Measurements from ENCODE around the gene CARNS1.

CARNS1 gene

DNA sequence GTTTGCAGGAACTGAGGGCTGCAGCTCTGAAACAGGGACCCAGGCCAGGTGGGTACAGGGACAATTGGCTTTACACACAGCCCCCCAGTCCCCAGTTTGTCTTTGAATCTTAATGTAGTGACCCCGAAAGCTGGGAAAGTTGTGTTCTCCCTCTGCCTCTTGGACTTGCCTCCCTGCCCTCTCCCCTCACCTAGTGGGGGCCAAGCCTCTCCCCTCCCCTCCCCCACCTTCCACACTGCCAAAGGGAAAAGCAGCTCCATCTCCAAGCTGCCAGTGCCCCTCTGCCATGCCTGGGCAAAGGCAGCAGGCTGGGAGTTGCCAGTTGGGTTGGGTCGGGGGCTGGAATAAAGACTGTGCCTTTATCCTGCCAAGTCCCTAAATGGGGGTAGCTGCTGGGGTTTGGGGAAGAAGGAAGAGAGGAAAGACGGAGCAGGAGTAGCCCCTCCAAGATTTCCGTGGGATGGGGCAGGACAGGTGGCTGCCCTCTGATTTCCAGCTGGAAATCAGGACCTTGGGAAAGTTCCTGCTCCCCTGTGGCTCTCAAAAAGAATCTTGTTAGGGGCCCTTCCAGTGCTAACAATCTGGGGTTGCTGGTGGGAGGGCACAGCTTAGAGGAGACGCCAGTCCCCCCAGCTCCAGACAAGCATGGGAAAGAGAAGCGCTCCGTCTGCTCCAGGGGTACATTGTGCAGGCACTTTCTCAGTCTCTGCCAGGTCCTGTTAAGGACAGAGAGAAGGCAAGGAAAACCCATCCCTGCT is 39.2 kb upstream of the CARNS1 start:
- Histone ChIP-seq H3K27ac (ENCODE audit: low read length) (no peak overlapping the region), H3K4me1 (ENCODE audit: control insufficient read depth, insufficient read depth, low read length) (peaks cover 27% of the 10 kb centered on the region), H3K9ac (ENCODE audit: low read length in 2 of 2) (no peak overlapping the region)

DNA sequence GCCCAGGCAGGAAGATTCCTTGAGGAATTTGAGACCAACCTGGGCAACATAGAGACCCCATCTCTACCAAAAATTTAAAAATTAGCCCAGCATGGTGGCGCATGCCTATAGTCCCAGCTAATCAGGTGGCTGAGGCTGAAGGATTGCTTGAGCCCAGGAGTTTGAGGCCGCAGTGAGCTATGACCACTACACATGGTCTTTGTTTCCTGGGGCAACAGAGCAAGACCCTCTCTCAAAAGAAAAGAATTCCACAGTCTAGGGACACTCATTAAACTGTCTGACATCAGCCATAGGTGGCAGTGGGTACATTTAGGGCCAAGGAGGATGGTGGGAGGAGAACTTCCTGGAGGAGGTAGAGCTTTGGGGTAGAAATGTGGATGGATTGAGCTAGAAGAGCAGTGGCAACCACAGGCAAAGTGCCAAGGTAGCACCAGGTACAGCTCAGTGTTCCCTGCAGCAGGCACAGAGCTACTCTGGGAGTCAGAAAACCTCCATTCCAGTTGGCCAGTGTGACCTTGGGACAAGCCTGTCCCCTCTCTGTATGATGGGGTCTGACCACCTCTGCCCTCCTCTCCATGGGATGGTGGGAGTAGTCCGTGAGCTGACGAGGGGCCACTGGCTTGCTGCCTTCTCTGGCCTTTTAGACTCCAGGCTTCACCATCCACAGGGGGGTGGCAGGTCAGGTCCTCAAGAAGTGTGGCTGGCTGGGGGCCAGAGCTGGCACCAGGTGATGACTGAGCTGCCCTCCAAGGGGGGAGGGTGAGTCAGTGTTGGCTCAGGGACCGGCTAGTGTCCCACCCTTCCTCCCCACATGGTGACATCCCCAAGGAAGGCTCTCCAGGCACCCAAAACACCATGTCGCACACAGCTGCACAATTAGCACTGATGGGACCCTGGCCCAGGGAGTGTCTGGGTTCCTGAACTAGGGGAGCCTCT is 38.3 kb upstream of the CARNS1 start:
- H3K9ac ChIP-seq (ENCODE audit: low read length in 2 of 2): no peak overlapping the region
- peaks cover 20% of the 10 kb centered on the region for H3K4me1 ChIP-seq (ENCODE audit: control insufficient read depth, insufficient read depth, low read length)
- no peaks in the 10 kb centered on the region for H3K27me3 ChIP-seq (ENCODE audit: control insufficient read depth in 1 of 2, insufficient read depth in 2 of 2, low read length in 2 of 2)
- H3K27ac ChIP-seq (ENCODE audit: low read length): no peak overlapping the region
- no peaks in the 10 kb centered on the region for H3K36me3 ChIP-seq (ENCODE audit: control insufficient read depth in 2 of 2, insufficient read depth in 2 of 2, low read length in 2 of 2)
- no peak overlapping the region for H3K4me3 ChIP-seq (ENCODE audit: low read length in 2 of 2)
- no peaks in the 10 kb centered on the region for H3K9me3 ChIP-seq (ENCODE audit: control insufficient read depth in 2 of 2, low read length in 2 of 2)

More for the DNA sequence above, 39.2 kb upstream of the CARNS1 start:
- H3K36me3 ChIP-seq (ENCODE audit: control insufficient read depth in 2 of 2, insufficient read depth in 2 of 2, low read length in 2 of 2): no peaks in the 10 kb centered on the region
- no peaks in the 10 kb centered on the region for H3K9me3 ChIP-seq (ENCODE audit: control insufficient read depth in 2 of 2, low read length in 2 of 2)
- no peak overlapping the region for H3K4me3 ChIP-seq (ENCODE audit: low read length in 2 of 2)
- H3K27me3 ChIP-seq (ENCODE audit: control insufficient read depth in 1 of 2, insufficient read depth in 2 of 2, low read length in 2 of 2): no peaks in the 10 kb centered on the region

DNA sequence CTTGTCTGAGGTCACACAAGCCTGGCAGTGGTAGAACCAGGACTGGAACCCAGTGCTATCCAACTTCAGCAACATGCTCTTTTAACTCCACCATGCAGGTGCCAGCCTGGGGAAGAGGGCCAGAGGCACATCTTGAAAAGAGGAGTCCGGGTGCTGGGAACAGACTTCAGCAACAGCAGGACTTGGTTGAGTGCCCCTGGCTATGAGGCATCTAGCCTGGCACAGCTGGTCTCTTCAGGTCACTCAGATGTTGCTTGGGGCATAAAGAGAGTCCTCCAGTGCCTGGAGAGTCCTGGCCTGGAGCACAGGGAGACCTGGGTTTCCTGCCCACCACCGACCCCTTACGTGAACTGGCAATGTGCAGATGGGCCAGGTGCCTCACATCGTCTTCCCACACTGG is 36.9 kb upstream of the CARNS1 start:
- Histone ChIP-seq H3K27me3 (ENCODE audit: control insufficient read depth in 1 of 2, insufficient read depth in 2 of 2, low read length in 2 of 2) (no peaks in the 10 kb centered on the region), H3K4me1 (ENCODE audit: control insufficient read depth, insufficient read depth, low read length) (peaks cover 26% of the 10 kb centered on the region), H3K9ac (ENCODE audit: low read length in 2 of 2) (no peak overlapping the region), H3K36me3 (ENCODE audit: control insufficient read depth in 2 of 2, insufficient read depth in 2 of 2, low read length in 2 of 2) (no peaks in the 10 kb centered on the region), H3K9me3 (ENCODE audit: control insufficient read depth in 2 of 2, low read length in 2 of 2) (no peaks in the 10 kb centered on the region), H3K4me3 (ENCODE audit: low read length in 2 of 2) (no peak overlapping the region), H3K27ac (ENCODE audit: low read length) (no peak overlapping the region)

DNA sequence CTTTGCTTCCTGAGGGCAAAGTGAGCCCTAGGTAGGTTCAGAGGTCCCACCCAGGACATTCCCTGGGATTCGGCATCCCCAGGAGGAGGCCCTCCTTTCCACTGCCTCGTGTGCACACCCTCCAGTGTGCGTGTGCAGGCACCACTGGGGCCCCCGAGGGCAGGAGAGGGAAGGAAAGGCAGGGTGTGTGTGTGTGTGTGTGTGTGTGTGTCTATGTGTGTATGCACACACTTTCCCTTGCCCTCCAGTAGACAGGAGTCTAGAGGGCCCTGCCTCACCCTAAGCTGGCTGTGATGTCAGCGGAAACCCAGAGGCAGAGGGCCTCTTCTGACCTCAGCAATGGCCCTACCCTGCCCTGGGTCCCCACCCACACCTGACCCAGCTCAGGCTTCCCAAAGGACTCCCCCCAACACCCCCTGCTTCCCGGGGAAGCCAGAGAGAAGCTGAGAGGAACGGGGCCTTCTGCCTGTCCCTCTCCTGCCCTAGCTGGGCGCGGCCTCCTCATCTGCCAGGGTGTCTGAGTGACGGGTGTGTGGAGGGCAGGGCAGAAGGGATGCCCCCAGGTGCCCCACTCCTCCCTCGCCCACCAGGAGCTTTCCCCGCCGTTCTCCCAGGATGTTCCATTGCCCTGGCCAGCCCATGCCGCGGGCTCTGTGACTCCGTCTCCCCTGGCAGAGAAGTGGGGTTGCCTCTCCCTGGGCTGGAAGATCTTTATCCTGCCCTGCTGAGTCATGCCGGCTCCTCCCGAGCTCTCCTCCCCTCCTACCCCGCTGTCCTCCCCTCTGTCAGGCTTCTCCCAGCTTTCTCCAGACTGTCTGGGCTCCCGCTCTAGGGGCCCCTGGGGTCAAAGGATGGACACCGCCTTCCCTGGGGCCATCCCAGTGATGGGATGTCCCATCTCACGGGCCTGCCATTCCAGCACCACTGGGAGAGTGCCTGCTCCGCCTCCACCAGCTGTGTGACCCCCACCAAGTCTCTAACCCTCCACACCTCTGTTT is 36.1 kb upstream of the CARNS1 start:
- Histone ChIP-seq H3K4me3 (ENCODE audit: low read length in 2 of 2) (no peak overlapping the region), H3K36me3 (ENCODE audit: control insufficient read depth in 2 of 2, insufficient read depth in 2 of 2, low read length in 2 of 2) (no peaks in the 10 kb centered on the region), H3K4me1 (ENCODE audit: control insufficient read depth, insufficient read depth, low read length) (peaks cover 19% of the 10 kb centered on the region), H3K9me3 (ENCODE audit: control insufficient read depth in 2 of 2, low read length in 2 of 2) (no peaks in the 10 kb centered on the region), H3K27ac (ENCODE audit: low read length) (no peak overlapping the region), H3K9ac (ENCODE audit: low read length in 2 of 2) (no peak overlapping the region), H3K27me3 (ENCODE audit: control insufficient read depth in 1 of 2, insufficient read depth in 2 of 2, low read length in 2 of 2) (no peaks in the 10 kb centered on the region)

DNA sequence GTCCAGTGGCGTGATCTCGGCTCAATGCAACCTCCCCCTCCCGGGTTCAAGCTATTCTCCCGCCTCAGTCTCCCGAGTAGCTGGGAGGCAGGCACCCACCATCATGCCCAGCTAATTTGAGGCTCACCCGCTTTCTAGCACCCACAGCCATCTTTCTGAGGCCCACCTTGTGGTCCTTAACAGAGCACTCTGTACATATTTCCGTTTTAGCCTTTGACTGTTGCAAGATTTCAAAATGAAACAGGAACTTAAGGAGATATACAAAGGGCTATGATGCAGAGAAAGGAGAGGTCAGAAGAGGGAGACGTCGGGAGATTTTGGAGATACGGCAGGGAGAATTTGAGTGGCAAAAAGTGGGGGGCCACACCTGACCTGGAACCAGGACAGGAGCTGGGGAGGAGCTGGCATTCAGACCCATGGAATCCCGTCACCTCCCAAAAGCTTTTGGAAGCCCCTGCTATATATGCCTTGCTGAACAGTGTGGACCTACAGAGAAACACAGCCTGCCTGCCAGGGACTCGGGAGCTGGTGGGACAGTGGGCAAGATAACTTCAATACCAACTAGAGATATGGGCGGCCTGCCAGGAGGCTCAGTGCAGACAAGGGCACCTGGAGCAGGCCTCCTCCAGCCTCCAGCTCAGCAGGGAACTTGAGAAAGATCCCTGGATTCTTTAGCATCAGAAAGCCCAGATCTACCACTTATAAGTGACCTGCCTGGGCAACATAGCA is 34.1 kb upstream of the CARNS1 start:
- peaks cover 21% of the 10 kb centered on the region for H3K4me1 ChIP-seq (ENCODE audit: control insufficient read depth, insufficient read depth, low read length)
- H3K9ac ChIP-seq (ENCODE audit: low read length in 2 of 2): no peak overlapping the region
- H3K27ac ChIP-seq (ENCODE audit: low read length): no peak overlapping the region
- H3K9me3 ChIP-seq (ENCODE audit: control insufficient read depth in 2 of 2, low read length in 2 of 2): no peaks in the 10 kb centered on the region
- no peaks in the 10 kb centered on the region for H3K36me3 ChIP-seq (ENCODE audit: control insufficient read depth in 2 of 2, insufficient read depth in 2 of 2, low read length in 2 of 2)
- no peaks in the 10 kb centered on the region for H3K27me3 ChIP-seq (ENCODE audit: control insufficient read depth in 1 of 2, insufficient read depth in 2 of 2, low read length in 2 of 2)
- H3K4me3 ChIP-seq (ENCODE audit: low read length in 2 of 2): no peak overlapping the region

DNA sequence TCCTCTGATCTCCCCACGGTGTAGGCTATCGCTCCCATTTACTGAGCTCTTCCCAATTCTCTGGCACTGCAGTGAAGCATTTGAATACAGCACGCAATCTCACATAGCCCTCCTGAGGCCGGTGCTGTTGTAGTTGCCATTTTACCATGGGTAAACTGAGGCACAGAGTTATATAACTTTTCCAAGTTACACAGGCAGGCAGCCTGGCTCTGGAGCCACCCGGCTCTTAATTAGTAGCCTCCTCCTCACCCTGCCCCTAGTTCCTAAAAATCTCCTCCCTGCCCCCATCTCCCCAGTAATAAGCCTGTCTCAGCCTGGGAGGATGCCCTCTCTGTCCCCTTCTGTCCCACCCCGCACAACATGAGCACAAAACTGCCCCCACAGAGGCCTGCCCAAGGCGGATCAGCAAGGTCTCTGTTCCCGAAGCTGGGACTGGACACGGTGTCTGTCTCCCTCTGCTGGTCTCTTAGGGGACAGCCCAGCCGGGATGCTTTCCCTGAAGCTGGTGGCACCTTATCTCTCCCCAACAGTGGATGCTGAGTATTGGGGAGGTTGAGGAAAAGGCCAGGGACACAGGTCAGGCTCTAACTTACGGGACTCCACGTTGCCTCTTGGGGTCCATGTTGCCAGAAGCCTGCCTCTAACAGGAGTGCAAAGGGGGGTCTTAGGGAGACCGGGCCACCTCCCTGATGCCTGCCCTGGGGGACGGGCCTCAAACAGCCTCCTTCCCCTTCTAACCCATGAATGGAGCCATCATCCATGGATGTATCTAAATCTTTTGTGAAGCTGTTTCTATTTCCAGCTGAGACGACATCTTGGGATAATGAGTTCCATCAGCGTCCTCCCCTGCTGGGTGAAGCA is 33.0 kb upstream of the CARNS1 start:
- no peak overlapping the region for H3K9ac ChIP-seq (ENCODE audit: low read length in 2 of 2)
- H3K27me3 ChIP-seq (ENCODE audit: control insufficient read depth in 1 of 2, insufficient read depth in 2 of 2, low read length in 2 of 2): no peaks in the 10 kb centered on the region
- H3K9me3 ChIP-seq (ENCODE audit: control insufficient read depth in 2 of 2, low read length in 2 of 2): no peaks in the 10 kb centered on the region
- H3K27ac ChIP-seq (ENCODE audit: low read length): no peak overlapping the region
- no peaks in the 10 kb centered on the region for H3K36me3 ChIP-seq (ENCODE audit: control insufficient read depth in 2 of 2, insufficient read depth in 2 of 2, low read length in 2 of 2)
- no peak overlapping the region for H3K4me3 ChIP-seq (ENCODE audit: low read length in 2 of 2)
- H3K4me1 ChIP-seq (ENCODE audit: control insufficient read depth, insufficient read depth, low read length): peaks cover 21% of the 10 kb centered on the region

DNA sequence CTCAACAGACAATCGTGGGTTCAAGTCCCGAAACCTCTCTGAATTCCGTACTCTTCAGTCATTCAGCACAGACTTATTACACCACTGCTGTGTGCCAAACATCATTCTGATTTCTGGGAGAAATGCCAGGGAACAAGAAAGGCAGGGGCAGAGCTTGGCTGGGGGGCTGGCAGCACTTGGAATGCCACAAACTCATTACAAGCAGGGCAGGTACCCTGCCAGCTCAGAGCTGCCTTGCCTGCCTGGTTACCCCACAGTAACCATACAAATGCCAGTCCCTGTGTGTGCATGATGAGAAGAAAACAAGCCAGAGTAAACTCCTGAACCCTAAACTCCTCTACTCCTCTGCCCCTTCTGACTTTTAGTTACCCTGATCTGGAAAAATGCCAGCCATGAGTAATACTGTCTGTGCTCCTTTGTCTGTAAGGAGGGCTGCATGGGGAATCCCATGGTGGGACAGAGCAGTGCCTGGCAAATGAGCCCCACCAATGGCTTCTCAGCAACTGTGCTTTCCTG is 30.6 kb upstream of the CARNS1 start:
- Histone ChIP-seq H3K4me3 (ENCODE audit: low read length in 2 of 2) (no peak overlapping the region), H3K27ac (ENCODE audit: low read length) (no peak overlapping the region), H3K27me3 (ENCODE audit: control insufficient read depth in 1 of 2, insufficient read depth in 2 of 2, low read length in 2 of 2) (no peaks in the 10 kb centered on the region), H3K4me1 (ENCODE audit: control insufficient read depth, insufficient read depth, low read length) (peaks cover 21% of the 10 kb centered on the region), H3K36me3 (ENCODE audit: control insufficient read depth in 2 of 2, insufficient read depth in 2 of 2, low read length in 2 of 2) (no peaks in the 10 kb centered on the region), H3K9me3 (ENCODE audit: control insufficient read depth in 2 of 2, low read length in 2 of 2) (no peaks in the 10 kb centered on the region), H3K9ac (ENCODE audit: low read length in 2 of 2) (no peak overlapping the region)

DNA sequence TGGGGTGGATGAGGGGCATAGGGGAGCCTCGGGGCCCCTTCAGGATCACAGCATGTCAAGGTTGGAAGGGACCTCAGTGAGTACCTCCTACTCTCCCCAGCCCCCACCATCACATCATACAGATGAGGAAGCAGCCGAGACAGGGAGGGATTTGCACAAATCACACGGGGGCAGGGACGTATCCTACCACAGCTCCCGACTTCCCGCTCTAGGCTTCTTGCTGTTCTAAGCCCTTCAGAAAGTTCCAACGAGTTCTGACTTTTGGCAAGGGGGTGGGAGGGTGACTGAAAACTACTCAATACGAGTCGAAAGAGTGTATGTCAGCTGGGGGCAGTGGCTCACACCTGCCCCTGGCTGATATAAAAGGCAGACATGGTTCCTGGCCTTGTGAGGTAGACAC is 28.4 kb upstream of the CARNS1 start:
- no peaks in the 10 kb centered on the region for H3K9me3 ChIP-seq (ENCODE audit: control insufficient read depth in 2 of 2, low read length in 2 of 2)
- H3K4me3 ChIP-seq (ENCODE audit: low read length in 2 of 2): no peak overlapping the region
- H3K27me3 ChIP-seq (ENCODE audit: control insufficient read depth in 1 of 2, insufficient read depth in 2 of 2, low read length in 2 of 2): no peaks in the 10 kb centered on the region
- peak overlapping the region in 1 of 2 donors; percentile 22 for H3K9ac ChIP-seq (ENCODE audit: low read length in 2 of 2)
- H3K27ac ChIP-seq (ENCODE audit: low read length): no peak overlapping the region
- H3K36me3 ChIP-seq (ENCODE audit: control insufficient read depth in 2 of 2, insufficient read depth in 2 of 2, low read length in 2 of 2): no peaks in the 10 kb centered on the region
- H3K4me1 ChIP-seq (ENCODE audit: control insufficient read depth, insufficient read depth, low read length): peaks cover 28% of the 10 kb centered on the region

DNA sequence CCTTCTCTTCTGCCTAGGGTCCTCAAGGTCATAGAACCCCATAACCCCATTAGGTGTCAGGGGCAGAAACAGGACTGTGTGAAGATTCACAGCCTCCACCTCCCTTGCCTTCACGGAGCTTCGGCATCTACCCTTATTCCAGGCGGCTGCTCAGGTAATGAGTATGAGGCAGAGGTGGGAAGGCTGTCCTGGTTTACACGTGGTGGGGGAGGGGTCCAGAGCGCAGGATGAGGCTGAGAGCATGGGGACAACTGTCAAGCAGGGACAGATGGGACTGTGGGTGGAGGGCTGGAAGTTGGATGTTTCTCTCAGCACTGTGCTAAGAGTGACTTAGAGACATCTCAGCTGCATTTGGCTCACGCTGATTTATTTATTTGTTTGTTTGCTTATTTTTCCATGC is 28.0 kb upstream of the CARNS1 start:
- Histone ChIP-seq H3K27me3 (ENCODE audit: control insufficient read depth in 1 of 2, insufficient read depth in 2 of 2, low read length in 2 of 2) (no peaks in the 10 kb centered on the region), H3K27ac (ENCODE audit: low read length) (no peak overlapping the region), H3K9me3 (ENCODE audit: control insufficient read depth in 2 of 2, low read length in 2 of 2) (no peaks in the 10 kb centered on the region), H3K4me1 (ENCODE audit: control insufficient read depth, insufficient read depth, low read length) (peaks cover 29% of the 10 kb centered on the region), H3K4me3 (ENCODE audit: low read length in 2 of 2) (no peak overlapping the region), H3K9ac (ENCODE audit: low read length in 2 of 2) (no peak overlapping the region), H3K36me3 (ENCODE audit: control insufficient read depth in 2 of 2, insufficient read depth in 2 of 2, low read length in 2 of 2) (no peaks in the 10 kb centered on the region)
